Activated B cell treated with CpG ODN at 0.5 μM for 24 hours (primary cell): ENCODE results near the gene GPR68. TPM values are rescaled to one million over a fixed set of nuclear protein-coding genes. Genes with fewer than 3 reads are reported as not detected.

Source experiments
- ATAC-seq: fragments of 200-7000 bp; cut with Tn5 transposase; one replicate; pipeline ENCODE4 v1.10.0; 2021; ENCODE audit warnings: low read depth, mild to moderate bottlenecking, moderate library complexity
- CTCF ChIA-PET: fragments of 350-600 bp; sonication (Branson Sonifier 250); formaldehyde crosslinking; loops from one replicate; lab custom pipeline; 2021; ENCODE audit warnings: antibody characterized with exemption; lab: Charles Lee
- POLR2A ChIA-PET: fragments of 350-600 bp; sonication (Branson Sonifier 250); formaldehyde crosslinking; loops from one replicate; lab custom pipeline; 2021; ENCODE audit warnings: antibody characterized with exemption; lab: Charles Lee
- DNase-seq: peaks from one replicate; pipeline ENCODE4 v3.0.0; 2022
- H3K27ac Mint-ChIP-seq: one replicate; pipeline ENCODE4 v1.8.0; 2020; ENCODE audit warnings: mixed read lengths
- H3K27me3 Mint-ChIP-seq: one replicate; pipeline ENCODE4 v1.8.0; 2021; ENCODE audit warnings: mixed read lengths
- H3K36me3 Mint-ChIP-seq: one replicate; pipeline ENCODE4 v1.8.0; 2021; ENCODE audit warnings: low read depth, mixed read lengths
- H3K4me1 Mint-ChIP-seq: one replicate; pipeline ENCODE4 v1.8.0; 2021; ENCODE audit warnings: mixed read lengths
- H3K4me3 Mint-ChIP-seq: one replicate; pipeline ENCODE4 v1.8.0; 2020; ENCODE audit warnings: mild to moderate bottlenecking, mixed read lengths
- H3K9me3 Mint-ChIP-seq: one replicate; pipeline ENCODE4 v1.8.0; 2020; ENCODE audit warnings: mixed read lengths
- intact Hi-C: fragments of 100-400 bp; cut with micrococcal nuclease; formaldehyde crosslinking; loops from one replicate; pipeline ENCODE4 v1.15.1; 2024
- total RNA-seq: library from RNA; stranded (reverse); gene quantifications from 2 replicates; pipeline ENCODE4 v1.2.3, GENCODE V29; 2022
- TF ChIP-seq, protein P1 (sequence below): fragments of 200-600 bp; IDR thresholded peaks from one replicate; pipeline ENCODE4 v1.8.0; 2022; ENCODE audit warnings: antibody characterized with exemption, mild to moderate bottlenecking

Gene GPR68
- total RNA-seq, 1 donor from 2014 or later = 1.8 TPM

DNA sequence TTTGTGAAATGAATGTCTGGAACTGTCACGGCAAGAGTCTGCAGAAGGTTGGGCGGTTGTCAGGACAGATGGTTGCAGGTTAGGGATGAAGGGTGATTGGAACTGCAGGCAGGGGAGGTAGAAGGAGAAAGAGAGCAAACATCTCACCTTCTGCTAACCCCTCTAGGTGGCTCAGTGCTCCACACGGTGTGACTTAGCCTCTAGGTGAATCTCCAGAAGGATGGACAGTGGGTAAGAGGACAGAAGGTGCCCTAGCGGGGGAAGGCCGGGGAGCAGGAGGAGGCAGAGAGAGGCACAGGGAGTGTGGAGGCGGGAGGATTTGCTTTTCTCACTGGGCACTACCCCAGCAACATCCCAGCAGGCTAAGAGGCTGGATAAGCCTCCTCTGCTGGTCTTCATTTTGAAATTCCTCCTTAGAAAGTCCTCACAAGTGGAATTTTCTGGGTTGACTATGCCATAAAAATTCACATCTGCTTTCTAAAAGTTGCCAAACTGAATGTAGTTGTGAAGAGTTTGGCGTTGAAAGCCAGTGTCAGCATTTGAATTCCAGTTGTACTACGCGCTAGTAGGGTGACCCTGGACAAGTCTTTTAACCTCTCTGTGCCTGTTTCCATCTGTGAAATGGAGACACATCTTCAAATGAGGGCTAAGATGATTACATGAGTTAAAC, 10.7 kb upstream of the GPR68 start:
- no peak overlapping the region for H3K4me3 Mint-ChIP-seq
- intact Hi-C loops = loop anchor here (2.0 kb wide), 1 partner anchor 32 kb away; no protein-coding TSS in a partner anchor
- H3K27me3 Mint-ChIP-seq = no peaks in the 10 kb centered on the region
- no peak for DNase-seq
- H3K27ac Mint-ChIP-seq = peak overlapping the region; percentile 22
- TF ChIP-seq, protein P1, sequence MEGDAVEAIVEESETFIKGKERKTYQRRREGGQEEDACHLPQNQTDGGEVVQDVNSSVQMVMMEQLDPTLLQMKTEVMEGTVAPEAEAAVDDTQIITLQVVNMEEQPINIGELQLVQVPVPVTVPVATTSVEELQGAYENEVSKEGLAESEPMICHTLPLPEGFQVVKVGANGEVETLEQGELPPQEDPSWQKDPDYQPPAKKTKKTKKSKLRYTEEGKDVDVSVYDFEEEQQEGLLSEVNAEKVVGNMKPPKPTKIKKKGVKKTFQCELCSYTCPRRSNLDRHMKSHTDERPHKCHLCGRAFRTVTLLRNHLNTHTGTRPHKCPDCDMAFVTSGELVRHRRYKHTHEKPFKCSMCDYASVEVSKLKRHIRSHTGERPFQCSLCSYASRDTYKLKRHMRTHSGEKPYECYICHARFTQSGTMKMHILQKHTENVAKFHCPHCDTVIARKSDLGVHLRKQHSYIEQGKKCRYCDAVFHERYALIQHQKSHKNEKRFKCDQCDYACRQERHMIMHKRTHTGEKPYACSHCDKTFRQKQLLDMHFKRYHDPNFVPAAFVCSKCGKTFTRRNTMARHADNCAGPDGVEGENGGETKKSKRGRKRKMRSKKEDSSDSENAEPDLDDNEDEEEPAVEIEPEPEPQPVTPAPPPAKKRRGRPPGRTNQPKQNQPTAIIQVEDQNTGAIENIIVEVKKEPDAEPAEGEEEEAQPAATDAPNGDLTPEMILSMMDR = no peak
- CTCF ChIA-PET = interaction anchor here (1.2 kb wide), 1 partner anchor 78 kb away, joined by 4 read pairs; no protein-coding TSS in a partner anchor
- no peaks in the 10 kb centered on the region for H3K36me3 Mint-ChIP-seq
- no peak for ATAC-seq
- H3K9me3 Mint-ChIP-seq = no peaks in the 10 kb centered on the region
- H3K4me1 Mint-ChIP-seq = peaks cover 35% of the 10 kb centered on the region
- POLR2A ChIA-PET = interaction anchor here (1.5 to 2.9 kb wide), 2 partner anchors 11 to 26 kb away, joined by 5 to 18 read pairs; partner anchors contain the start of gene GPR68

DNA sequence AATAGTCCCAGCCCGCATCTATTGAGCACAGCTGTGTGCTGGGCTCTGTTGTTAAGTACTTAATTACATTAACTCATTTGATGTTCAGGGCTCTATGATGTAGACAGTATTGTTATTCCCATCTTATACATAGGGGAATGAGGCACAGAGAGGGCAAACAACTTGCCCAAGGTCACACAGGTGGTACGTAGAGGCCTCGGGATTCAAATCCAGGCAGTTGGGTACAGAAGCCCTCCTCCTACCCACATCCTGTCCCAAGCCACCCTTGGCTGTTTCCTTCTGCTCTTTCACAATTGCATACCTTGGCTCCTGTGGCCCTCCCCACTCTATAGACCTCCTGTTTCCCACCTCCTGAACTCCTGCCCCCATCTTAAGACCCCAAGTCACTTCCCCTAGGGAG, 10.0 kb upstream of the GPR68 start:
- Mint-ChIP-seq H3K4me1 (peaks cover 42% of the 10 kb centered on the region), H3K9me3 (no peaks in the 10 kb centered on the region), H3K36me3 (no peaks in the 10 kb centered on the region), H3K27me3 (no peaks in the 10 kb centered on the region), H3K27ac (peak overlapping the region; percentile 41), H3K4me3 (peak overlapping the region; percentile 76)
- DNase-seq (no peak), ATAC-seq (no peak)
- ChIA-PET POLR2A (interaction anchor here (1.5 kb wide), 1 partner anchor 26 kb away, joined by 5 read pairs; no protein-coding TSS in a partner anchor), CTCF (interaction anchor here (1.2 kb wide), 1 partner anchor 77 kb away, joined by 4 read pairs; no protein-coding TSS in a partner anchor)
- TF ChIP-seq, protein P1 = no peak
- intact Hi-C loops = loop anchor here (1.0 to 5.0 kb wide), 3 partner anchors 26 to 37 kb away; no protein-coding TSS in a partner anchor

DNA sequence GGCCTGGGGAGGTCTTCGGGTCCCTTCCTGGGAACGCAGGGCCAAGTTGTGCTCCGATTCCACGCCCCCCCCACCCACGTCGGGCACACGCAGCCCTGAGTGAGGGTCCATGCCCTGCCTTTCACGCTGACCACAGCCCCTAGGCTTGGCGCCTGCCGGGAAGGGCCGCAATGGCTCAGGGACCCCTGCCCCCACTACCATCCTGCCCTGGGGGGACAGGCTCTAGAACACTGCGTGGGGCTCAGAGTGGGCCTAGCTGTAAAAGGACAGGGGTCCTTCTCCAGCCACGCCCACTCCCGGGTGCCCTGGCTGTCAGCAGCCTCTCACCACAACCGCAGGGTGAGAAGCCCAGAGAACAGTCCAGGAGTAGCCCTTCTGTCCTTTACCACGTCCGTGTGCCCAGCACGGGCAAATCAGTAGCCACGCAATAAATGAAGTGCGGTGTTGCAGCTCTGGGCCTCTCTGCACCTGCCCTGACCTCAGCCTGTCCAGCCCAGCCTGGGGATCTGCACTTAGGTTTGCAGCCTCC, 9.4 kb upstream of the GPR68 start:
- peaks cover 42% of the 10 kb centered on the region for H3K4me1 Mint-ChIP-seq
- TF ChIP-seq, protein P1 = no peak
- no peak for ATAC-seq
- no peaks in the 10 kb centered on the region for H3K9me3 Mint-ChIP-seq
- peak overlapping the region; percentile 76 for H3K4me3 Mint-ChIP-seq
- no peaks in the 10 kb centered on the region for H3K36me3 Mint-ChIP-seq
- CTCF ChIA-PET = no interaction called here
- POLR2A ChIA-PET = interaction anchor here (1.5 kb wide), 1 partner anchor 25 kb away, joined by 5 read pairs; no protein-coding TSS in a partner anchor
- intact Hi-C loops = loop anchor here (1.0 to 5.0 kb wide), 4 partner anchors 12 to 37 kb away; no protein-coding TSS in a partner anchor
- H3K27me3 Mint-ChIP-seq = no peaks in the 10 kb centered on the region
- no peak for DNase-seq
- H3K27ac Mint-ChIP-seq = peak overlapping the region; percentile 41

DNA sequence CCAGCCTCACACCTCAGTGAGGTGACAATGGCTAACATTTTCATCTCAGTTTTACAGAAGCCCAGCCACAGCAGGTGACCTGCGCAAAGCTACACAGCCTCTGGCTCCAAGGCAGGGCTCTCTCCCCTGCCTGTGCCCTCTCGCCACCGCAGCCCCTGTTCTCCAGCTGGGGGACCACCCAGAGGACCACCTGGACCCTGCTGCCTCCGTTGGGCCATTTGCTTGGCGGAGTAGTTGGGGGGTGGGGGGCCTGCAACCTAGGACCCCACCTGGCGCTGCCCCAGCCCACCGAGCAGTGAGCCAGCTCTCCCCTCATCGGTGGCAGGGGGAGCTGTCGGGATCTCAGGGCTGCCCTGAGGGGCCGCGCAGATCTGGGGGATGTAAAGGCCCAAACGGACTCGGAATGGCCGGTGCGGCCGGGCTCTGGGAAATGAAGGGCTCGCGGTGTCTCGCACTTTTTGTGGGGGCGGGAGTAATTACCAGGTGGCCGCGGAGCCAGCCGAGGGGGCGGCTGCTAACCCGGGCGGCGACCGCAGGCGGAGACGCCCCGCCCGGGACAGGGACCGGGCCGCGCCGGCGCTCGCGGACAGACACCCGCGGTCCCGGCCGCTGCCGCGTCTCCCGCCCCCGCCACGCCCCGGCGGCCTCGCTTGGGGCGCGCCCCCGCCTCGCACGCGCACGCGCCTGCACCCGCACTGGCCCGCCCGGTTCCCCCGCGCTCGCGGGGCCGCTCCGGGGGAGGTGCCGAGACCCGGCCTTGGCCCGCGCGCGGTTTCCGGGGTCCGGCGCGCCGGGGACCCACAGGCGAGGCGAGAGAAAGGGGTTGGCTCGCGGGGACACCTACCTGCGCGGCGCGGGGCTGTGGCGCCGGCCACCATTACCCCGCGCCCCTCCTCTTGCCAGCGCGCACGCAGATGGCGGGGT, 8.6 kb upstream of the GPR68 start:
- intact Hi-C loops = loop anchor here (1.0 to 5.0 kb wide), 2 partner anchors 11 to 36 kb away; no protein-coding TSS in a partner anchor
- ChIA-PET POLR2A (interaction anchor here (0.7 to 2.2 kb wide), 6 partner anchors 9 to 140 kb away, joined by 3 to 25 read pairs (median 8); partner anchors contain the start of genes DGLUCY and GPR68), CTCF (interaction anchor here (0.9 to 1.9 kb wide), 4 partner anchors 9 to 76 kb away, joined by 3 to 6 read pairs (median 4); partner anchors contain the start of gene GPR68)
- peak overlapping the region; percentile 59 for H3K27ac Mint-ChIP-seq
- TF ChIP-seq, protein P1 = no peak
- ATAC-seq = peak; percentile 51
- H3K4me1 Mint-ChIP-seq = peaks cover 42% of the 10 kb centered on the region
- peak; percentile 67 for DNase-seq
- H3K9me3 Mint-ChIP-seq = no peaks in the 10 kb centered on the region
- H3K27me3 Mint-ChIP-seq = no peaks in the 10 kb centered on the region
- H3K36me3 Mint-ChIP-seq = no peaks in the 10 kb centered on the region
- H3K4me3 Mint-ChIP-seq = peak overlapping the region; percentile 80
